Hematopoietic multipotent progenitor cell treated with erythropoietin and hydrocortisone succinate and interleukin-3 and kit ligand, for 4 days (in vitro differentiated cells): ENCODE measurements around the gene MMAA.
A peak's percentile ranks its signal among the peaks of the same experiment; 100 is the strongest.
"Not testable (repeated sequence)": the region's sequence is repeated elsewhere in the genome, so short reads cannot be mapped to it uniquely, and the experiment has no call there.

Source experiments
- DNase-seq: peaks from one replicate; pipeline ENCODE4 v3.0.0-alpha.2; 2015

MMAA gene

GRCh38 chr4:145618932-145619638 lies at the start of gene MMAA:
MMAA (plus strand) TSS chr4:145619385; CDS start chr4:145639140, 19,755 bp downstream.
- DNase-seq = peak; percentile 98

GRCh38 chr4:145574546-145574945 lies 44.6 kb upstream of the MMAA start:
- not testable (repeated sequence) for DNase-seq

GRCh38 chr4:145580906-145581305 lies 38.3 kb upstream of the MMAA start:
- DNase-seq = no peak

- no peak for DNase-seq
Observed at GRCh38 chr4:145583191-145584055, 35.8 kb upstream of the MMAA start.

- DNase-seq = no peak
Observed at GRCh38 chr4:145587088-145587754, 32.0 kb upstream of the MMAA start.

GRCh38 chr4:145589381-145589780 lies 29.8 kb upstream of the MMAA start:
- not testable (repeated sequence) for DNase-seq

DNA sequence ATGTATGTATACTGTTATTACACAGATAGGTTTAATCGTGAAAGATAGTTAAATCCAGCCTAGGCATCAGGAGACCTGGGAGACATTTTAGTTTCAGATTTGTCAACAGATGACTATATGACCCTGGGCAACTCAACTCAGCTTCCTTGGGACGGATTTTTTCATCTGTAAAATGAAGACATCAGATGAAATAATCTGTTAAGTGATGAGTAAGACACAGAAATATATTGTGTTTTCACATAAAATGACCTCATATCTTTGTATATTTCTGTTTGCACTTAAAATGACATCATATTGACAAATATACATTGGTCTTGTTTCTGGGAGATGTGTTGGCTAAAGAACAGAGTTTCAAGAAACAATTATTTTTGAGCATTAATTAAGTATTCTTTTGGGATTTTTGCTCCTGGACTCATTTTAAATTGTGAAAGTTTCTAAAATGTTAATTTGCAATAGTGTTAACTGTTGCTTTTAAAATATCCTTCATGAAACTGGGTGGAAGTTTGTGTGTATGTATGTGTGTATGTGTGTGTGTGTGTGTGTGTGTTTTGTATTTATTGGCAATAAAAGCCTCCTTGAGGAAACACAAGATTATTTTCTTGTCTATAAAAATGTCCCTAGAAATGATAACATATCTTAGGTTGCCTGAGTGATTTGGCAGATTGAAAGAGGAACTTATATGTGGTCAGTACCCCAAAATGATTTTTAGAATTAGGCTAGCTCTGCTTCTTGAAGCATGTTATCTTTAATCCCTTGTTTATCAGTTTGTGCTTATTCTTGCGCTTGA lies 29.1 kb upstream of the MMAA start:
- peak; percentile 23 for DNase-seq

DNA sequence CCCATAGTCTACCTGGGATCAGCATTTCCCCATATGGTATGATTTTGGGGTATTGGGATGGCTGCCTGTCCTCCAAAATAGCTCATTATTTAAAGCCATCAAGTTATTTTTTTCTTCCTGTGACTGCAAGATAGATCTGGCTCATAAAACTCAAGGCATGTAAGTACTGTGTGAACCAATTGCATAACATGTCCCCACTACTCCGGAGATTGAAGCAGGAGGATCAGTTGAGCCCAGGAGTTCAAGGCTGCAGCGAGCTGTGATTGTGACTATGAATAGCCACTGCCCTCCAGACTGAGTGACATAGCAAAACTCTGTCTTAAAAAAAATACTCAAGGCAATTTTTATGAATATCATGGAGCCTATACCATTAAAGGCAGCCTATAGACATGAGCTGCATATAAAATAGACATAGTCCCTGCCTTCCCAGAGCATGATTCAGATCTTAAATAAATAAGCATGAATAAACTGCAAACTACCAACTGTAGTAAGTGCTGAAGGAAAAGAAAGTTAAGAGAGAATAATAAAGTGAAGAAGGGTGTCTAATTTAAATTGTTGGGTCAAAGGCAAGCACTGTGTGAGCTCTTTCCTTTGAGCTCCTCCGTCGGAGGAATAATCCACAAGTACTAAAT lies 16.9 kb upstream of the MMAA start:
- DNase-seq = no peak

DNA sequence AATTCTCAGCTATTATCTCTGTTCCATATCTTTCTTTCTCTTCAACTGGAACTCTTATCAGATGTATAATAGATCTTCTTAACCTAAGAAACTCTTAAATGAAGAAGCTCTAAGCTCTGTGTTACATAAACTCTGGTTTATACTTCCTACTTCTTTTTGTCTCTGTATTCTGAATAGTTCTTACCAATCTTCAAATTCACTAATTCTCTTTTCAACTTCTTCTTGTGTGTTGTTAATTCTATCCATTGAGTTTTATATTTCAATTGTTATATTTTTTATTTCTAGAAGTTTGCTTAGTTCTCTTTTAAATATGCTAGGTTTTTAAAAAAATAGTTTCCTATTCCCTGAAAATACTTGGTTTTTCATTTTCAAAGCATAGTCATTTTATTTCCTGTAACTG lies 13.2 kb upstream of the MMAA start:
- no peak for DNase-seq

DNA sequence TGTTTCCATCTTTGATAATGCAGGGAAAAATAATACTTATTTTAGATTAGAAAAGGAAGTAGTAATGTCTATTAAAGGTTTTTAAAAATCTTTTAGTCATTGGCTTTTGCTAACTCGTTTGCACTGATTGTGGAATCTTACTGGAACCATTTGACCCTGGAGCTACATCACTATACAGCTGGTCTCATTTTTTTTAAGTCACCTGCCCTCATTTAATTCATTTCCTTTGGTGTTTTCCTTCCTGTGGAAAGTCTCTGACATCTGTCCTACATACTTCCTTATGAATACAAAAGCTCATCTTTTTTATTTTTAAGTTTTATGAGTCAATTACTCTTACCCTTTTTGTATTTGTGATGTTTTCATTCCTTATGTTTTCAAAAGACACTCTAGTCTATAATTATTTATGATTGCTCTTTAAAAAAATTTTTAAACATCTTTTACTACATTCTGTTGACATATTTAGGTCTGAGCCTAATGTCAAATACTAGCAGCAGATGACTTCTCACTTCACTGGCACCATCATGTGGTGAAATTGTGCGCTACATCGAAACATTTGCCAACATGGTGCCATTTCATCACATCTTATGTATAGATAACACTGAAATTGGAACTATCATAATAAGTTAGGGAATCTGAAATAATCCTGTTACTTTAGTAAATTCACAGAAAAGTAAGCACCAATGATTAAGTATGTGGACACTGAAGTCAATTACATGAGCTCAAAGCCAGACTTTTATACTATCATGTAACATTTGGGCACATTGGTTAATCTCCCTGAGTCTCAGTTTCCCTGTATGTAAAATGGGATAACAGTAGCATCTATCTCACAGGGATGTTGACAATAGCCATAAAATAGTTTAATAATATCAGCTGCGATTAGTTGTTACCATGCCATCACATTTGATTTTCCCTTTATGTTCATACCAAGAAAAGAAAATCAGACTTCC lies 9.4 kb upstream of the MMAA start:
- peak; percentile 85 for DNase-seq

- peak; percentile 62 for DNase-seq
Observed at GRCh38 chr4:145613566-145614232, 5.5 kb upstream of the MMAA start.

DNA sequence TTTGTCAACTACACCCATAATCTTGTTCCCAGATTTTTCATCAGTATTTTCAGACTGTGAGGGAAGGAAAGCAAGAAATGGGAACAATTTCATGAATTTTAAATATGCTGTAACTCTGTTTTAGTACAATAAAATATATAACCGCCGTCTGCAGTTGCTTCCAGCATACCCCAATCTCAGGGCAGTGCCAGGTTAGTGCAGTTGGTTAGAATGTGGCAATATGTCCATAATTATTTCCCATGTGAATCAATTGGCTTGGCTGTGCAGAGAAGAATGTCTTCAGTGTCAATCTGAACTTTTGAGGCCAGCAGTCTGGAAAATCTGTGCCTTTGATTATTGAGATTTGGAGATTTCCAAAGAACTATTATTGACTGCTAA lies 5.0 kb upstream of the MMAA start:
- DNase-seq = no peak

GRCh38 chr4:145618210-145618931 lies 814 bp upstream of the MMAA start:
- DNase-seq = peak; percentile 56

- DNase-seq = peak; percentile 77
Observed at GRCh38 chr4:145619639-145619996, 433 bp downstream of the MMAA start.

DNA sequence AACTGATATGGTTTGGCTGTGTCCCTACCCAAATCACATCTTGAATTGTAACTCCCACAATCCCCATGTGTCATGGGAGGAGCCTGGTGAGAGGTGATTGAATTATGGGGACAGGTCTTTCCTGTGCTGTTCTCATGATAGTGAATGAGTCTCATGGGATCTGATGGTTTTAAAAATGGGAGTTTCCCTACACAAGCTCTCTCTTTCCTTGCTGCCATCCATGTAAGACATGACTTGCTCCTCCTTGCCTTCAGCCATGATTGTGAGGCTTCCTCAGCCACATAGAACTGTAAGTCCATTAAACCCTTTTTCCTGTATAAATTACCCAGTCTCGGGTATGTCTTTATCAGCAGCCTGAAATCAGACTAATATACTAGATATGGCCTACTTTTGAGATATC lies 2.9 kb downstream of the MMAA start:
- DNase-seq = not testable (repeated sequence)

- DNase-seq = peak; percentile 42
Observed at GRCh38 chr4:145623831-145624230, 4.6 kb downstream of the MMAA start.

GRCh38 chr4:145625677-145626622 lies 6.8 kb downstream of the MMAA start:
- no peak for DNase-seq

DNA sequence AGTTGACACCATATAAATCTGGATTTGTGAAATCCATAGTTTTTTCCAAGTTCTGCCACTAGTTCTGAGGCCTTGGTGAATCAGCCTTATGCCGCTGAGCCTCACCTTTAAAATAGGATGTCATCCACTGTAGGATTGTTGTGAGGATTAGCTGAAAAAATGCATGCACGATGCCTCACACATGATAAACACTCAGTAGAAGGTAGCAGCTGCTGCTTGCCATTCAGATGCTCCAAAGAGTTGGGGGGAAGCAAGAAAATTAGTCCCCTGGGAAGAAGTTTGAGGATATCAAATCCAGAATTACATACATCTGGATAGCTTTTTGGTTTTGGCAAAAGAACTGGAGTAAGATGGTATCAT lies 7.4 kb downstream of the MMAA start:
- DNase-seq = no peak

DNA sequence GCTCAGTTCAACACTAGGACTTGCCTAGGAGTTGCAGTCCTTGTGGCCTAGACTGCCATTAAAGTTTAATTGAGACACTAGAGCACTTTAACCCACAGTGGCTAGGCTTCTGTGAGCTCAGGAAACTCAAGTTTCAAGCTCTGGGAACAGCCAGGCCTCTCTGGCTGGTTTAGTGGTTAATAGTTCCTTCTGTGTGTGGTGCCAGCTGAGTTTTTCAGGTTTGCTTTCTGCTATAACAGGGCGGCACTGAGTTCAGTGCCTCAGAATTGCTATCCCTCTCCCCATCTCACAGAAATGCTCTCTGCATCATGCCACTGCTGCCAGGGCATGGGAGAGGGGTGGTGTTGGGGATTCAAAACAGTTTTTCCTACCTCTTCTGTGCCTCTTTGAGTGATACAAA lies 15.9 kb downstream of the MMAA start:
- DNase-seq = peak; percentile 12
